ENCODE measurements around the gene NFE2L1. TPM values are rescaled to one million over a fixed set of nuclear protein-coding genes. Genes with fewer than 3 reads are reported as not detected.
"Not testable (repeated sequence)": the region's sequence is repeated elsewhere in the genome, so short reads cannot be mapped to it uniquely, and the experiment has no call there.

The NFE2L1 gene
- polyA plus RNA-seq, 2 of the 4 experiments (the other 2 are of a cell fraction) = 108 to 283 TPM

- no peak for TF ChIP-seq BHLHE40 (IDR thresholded peaks at IDR 0.05; ENCODE audit: low read depth, low read length)
These were observed 19.1 kb downstream of the NFE2L1 start (continued) for GRCh38 chr17:48067245-48067644.

GRCh38 chr17:48067808-48068207 lies 19.6 kb downstream of the NFE2L1 start:
- not testable (repeated sequence) for H3K27ac ChIP-seq; H3K4me3 ChIP-seq; H3K4me2 ChIP-seq; H3K9me3 ChIP-seq; ATAC-seq; H3K4me1 ChIP-seq; DNase-seq (ENCODE audit: low read depth in 1 of 2, low spot score in 1 of 2); FAIRE-seq
- ChIA-PET CTCF (interaction anchor here (0.5 to 46.6 kb wide), 11 partner anchors 2 to 1268 kb away, joined by 3 to 1398 read pairs (median 4); partner anchors contain the start of genes COPZ2 and NFE2L1), POLR2A (interaction anchor here (1.5 to 2.3 kb wide), 2 partner anchors 12 to 20 kb away, joined by 6 to 20 read pairs; partner anchors contain the start of gene NFE2L1)
- WGBS (ENCODE audit: missing lambda C conversion rate) = 100% methylated on average over 2 of the region's 2 CpGs

GRCh38 chr17:48068491-48068961 lies 20.4 kb downstream of the NFE2L1 start:
- DNase-seq (ENCODE audit: low read depth in 1 of 2, low spot score in 1 of 2) = peak; percentile 65 to 76
- no peak for FAIRE-seq
- WGBS (ENCODE audit: missing lambda C conversion rate) = 78% methylated on average over 3 of the region's 3 CpGs
- TF ChIP-seq RAD21 (conservative IDR thresholded peaks at IDR 0.05 in 1 of 2, IDR thresholded peaks at IDR 0.05 in 1 of 2) (0 out of 5 replicates have a peak, but pooled peaks of 1 of the 2 experiments have one; percentile 18), GATA3 (IDR thresholded peaks at IDR 0.05; ENCODE audit: borderline replicate concordance) (no peak)
- Histone ChIP-seq H3K4me3 (no peak overlapping the region), H3K9me3 (no peaks in the 10 kb centered on the region), H3K27ac (no peak overlapping the region), H3K4me1 (no peaks in the 10 kb centered on the region), H3K4me2 (no peak overlapping the region)
- POLR2A ChIA-PET = interaction anchor here (0.7 to 2.3 kb wide), 3 partner anchors 13 to 21 kb away, joined by 3 to 20 read pairs (median 6); partner anchors contain the start of gene NFE2L1
- CTCF ChIA-PET = interaction anchor here (0.5 to 46.6 kb wide), 11 partner anchors 1 to 1268 kb away, joined by 3 to 1398 read pairs (median 5); partner anchors contain the start of genes COPZ2 and NFE2L1
- ATAC-seq = peak; percentile 90 to 94

- no peak for ATAC-seq
- Histone ChIP-seq H3K4me1 (no peaks in the 10 kb centered on the region), H3K9me3 (no peaks in the 10 kb centered on the region), H3K4me3 (no peak overlapping the region), H3K4me2 (no peak overlapping the region), H3K27ac (no peak overlapping the region)
- 73% methylated on average over 2 of the region's 2 CpGs for WGBS (ENCODE audit: missing lambda C conversion rate)
- no peak for DNase-seq (ENCODE audit: low read depth in 1 of 2, low spot score in 1 of 2)
- CTCF ChIA-PET = interaction anchor here (2.2 to 46.6 kb wide), 3 partner anchors 1 to 92 kb away, joined by 6 to 1398 read pairs (median 1398); partner anchors contain the start of genes COPZ2 and NFE2L1
- TF ChIP-seq ELK1 (IDR thresholded peaks at IDR 0.05; ENCODE audit: low read depth, low read length) (no peak), CHD4 (IDR thresholded peaks at IDR 0.05; ENCODE audit: borderline replicate concordance) (no peak), RNF2 (IDR thresholded peaks at IDR 0.05; ENCODE audit: borderline replicate concordance, low read depth) (no peak), FOSB (CRISPR knock-in tag; IDR thresholded peaks at IDR 0.05) (no peak), HES2 (IDR thresholded peaks at IDR 0.05) (no peak), REST (IDR thresholded peaks at IDR 0.05) (no peak), RCOR1 (IDR thresholded peaks at IDR 0.05; ENCODE audit: low read depth, low read length) (no peak), HOXB5 (CRISPR knock-in tag; IDR thresholded peaks at IDR 0.05) (no peak), KDM1A (IDR thresholded peaks at IDR 0.05; ENCODE audit: low read depth) (no peak)
- POLR2A ChIA-PET = no interaction called here
- no peak for FAIRE-seq
These were observed 22.0 kb downstream of the NFE2L1 start for GRCh38 chr17:48070195-48070594.

Data from A549 (cell line).